Uterus (tissue), 4 donors: ENCODE measurements around the gene SKI. TPM values are rescaled to one million over a fixed set of nuclear protein-coding genes. Genes with fewer than 3 reads are reported as not detected.

Source experiments
- DNase-seq, 2 donors: peaks; one replicate each; pipeline ENCODE4 v3.0.0-alpha.2; 2019 to 2020
- H3K27ac ChIP-seq, 2 donors: fragments of 200-600 bp; sonication (generic); 1 replicate in 1 of 2; 2 replicates in 1 of 2; pipeline ENCODE4 v1.5.1; 2016 to 2018
- H3K27me3 ChIP-seq, 2 donors: fragments of 200-600 bp; sonication (generic); one replicate each; pipeline ENCODE4 v1.5.1; 2018 to 2019; ENCODE audit warnings: control low read depth in 1 of 2
- H3K36me3 ChIP-seq, 2 donors: fragments of 200-600 bp; sonication (generic); one replicate each; pipeline ENCODE4 v1.5.1; 2019; ENCODE audit warnings: control low read depth in 1 of 2
- H3K4me1 ChIP-seq, 2 donors: fragments of 200-600 bp; sonication (generic); one replicate each; pipeline ENCODE4 v1.5.1; 2018 to 2019; ENCODE audit warnings: control low read depth in 1 of 2
- H3K4me3 ChIP-seq, 2 donors: fragments of 200-600 bp; sonication (generic); 1 replicate in 1 of 2; 2 replicates in 1 of 2; pipeline ENCODE4 v1.5.1; 2018 to 2019; ENCODE audit warnings: mild to moderate bottlenecking in 1 of 2
- H3K9me3 ChIP-seq, 2 donors: fragments of 200-600 bp; sonication (generic); one replicate each; pipeline ENCODE4 v1.5.1; 2019; ENCODE audit warnings: control low read depth in 1 of 2
- CTCF ChIP-seq, 4 experiments: fragments of 200-600 bp in 2 of 4; fragments of 450-650 bp in 2 of 4; sonication (generic) in 2 of 4; IDR thresholded peaks; one replicate each; pipeline ENCODE4 v1.5.1; 2016 to 2019; ENCODE audit warnings: antibody characterized with exemption in 4 of 4, mild to moderate bottlenecking in 2 of 4, moderate library complexity in 1 of 4
- POLR2A ChIP-seq, 2 donors: fragments of 450-650 bp; IDR thresholded peaks; one replicate each; pipeline ENCODE4 v1.6.1; 2016; ENCODE audit warnings: antibody characterized with exemption in 2 of 2, mild to moderate bottlenecking in 1 of 2, moderate library complexity in 1 of 2
- intact Hi-C: fragments of 100-400 bp; cut with DNase I; formaldehyde crosslinking; loops from one replicate; pipeline ENCODE4 v1.15.1; 2023; ENCODE audit warnings: low total_unique reads
- total RNA-seq, 4 donors: library from RNA; depleted of rRNA in 3 of 4; stranded (reverse); fragments of >200 nt in 3 of 4; gene quantifications; one replicate each; pipeline versions ENCODE4 v1.1.0 to v1.2.4, GENCODE V29; 2014 to 2023
- donor health status: DM: yes; HTN: yes; CAD: no.

The SKI gene
- total RNA-seq, 4 donors from 2014 or later = 22.8 to 148 (median 34.9) TPM

GRCh38 chr1:2202008-2202575 is 26.0 kb upstream of the SKI start:
- intact Hi-C loops = no loop called here
- H3K36me3 ChIP-seq = no peaks in the 10 kb centered on the region
- no peak overlapping the region for H3K27ac ChIP-seq
- no peaks in the 10 kb centered on the region for H3K27me3 ChIP-seq
- no peak for DNase-seq
- TF ChIP-seq POLR2A (IDR thresholded peaks at IDR 0.05) = no peak
- no peak for TF ChIP-seq CTCF (IDR thresholded peaks at IDR 0.05)
- no peak overlapping the region for H3K4me3 ChIP-seq
- H3K9me3 ChIP-seq = no peaks in the 10 kb centered on the region
- peaks cover 4 to 29% of the 10 kb centered on the region in 2 donors for H3K4me1 ChIP-seq

- peaks cover 4 to 36% of the 10 kb centered on the region in 2 donors for H3K4me1 ChIP-seq
- H3K36me3 ChIP-seq = no peaks in the 10 kb centered on the region
- intact Hi-C loops = no loop called here
- no peak overlapping the region for H3K4me3 ChIP-seq
- no peaks in the 10 kb centered on the region for H3K27me3 ChIP-seq
- DNase-seq = no peak
- peak overlapping the region; percentile 91 to 95 for H3K27ac ChIP-seq
- TF ChIP-seq POLR2A (IDR thresholded peaks at IDR 0.05) = no peak
- no peak for TF ChIP-seq CTCF (IDR thresholded peaks at IDR 0.05)
- no peaks in the 10 kb centered on the region for H3K9me3 ChIP-seq
Measured at GRCh38 chr1:2202843-2203601, 25.1 kb upstream of the SKI start.

DNA sequence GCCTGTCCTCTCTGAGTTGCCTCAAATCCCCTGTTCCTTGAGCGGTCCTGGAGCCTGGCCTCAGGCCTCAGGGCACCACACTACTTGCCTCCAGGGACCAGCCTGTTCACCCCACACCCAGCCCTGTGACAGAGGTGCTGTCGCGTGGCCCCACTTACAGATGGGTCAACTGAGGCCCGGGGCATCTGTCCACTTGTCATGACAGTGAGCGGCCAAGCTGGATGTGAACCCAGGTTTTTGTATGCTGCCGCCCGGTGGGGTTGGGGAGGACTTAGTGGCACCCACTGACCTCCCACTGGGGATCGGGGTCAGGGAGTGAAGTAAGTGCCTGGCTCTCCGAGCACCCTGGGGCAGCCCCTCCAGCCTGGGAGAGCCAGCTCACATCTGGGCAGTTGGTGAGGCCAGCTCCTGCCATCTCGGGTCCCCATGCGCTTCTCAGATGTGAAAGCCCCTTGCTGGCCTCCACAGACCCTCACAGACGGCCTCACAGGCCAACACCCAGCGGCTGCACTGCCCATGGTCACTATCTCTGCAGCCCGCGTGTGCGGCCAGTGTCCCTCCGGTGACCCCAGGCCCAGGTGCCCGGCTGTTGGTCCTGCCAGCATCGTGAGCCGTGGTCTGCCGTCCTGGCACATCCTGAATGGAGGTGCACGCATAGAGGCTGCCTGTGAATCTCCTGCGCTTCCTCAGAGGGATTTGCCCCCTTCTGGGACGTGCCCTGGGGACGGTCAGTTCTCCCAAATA is 24.3 kb upstream of the SKI start:
- H3K9me3 ChIP-seq = no peaks in the 10 kb centered on the region
- H3K27ac ChIP-seq = peak overlapping the region; percentile 91 to 95
- DNase-seq = peak in 1 of 2 donors; percentile 60
- TF ChIP-seq CTCF (IDR thresholded peaks at IDR 0.05) (no peak), POLR2A (IDR thresholded peaks at IDR 0.05) (no peak)
- no peaks in the 10 kb centered on the region for H3K36me3 ChIP-seq
- no peaks in the 10 kb centered on the region for H3K27me3 ChIP-seq
- intact Hi-C loops = no loop called here
- H3K4me3 ChIP-seq = peak overlapping the region; percentile 46 to 51
- H3K4me1 ChIP-seq = peaks cover 4 to 44% of the 10 kb centered on the region in 2 donors

GRCh38 chr1:2204415-2205190 is 23.5 kb upstream of the SKI start:
- intact Hi-C loops = no loop called here
- Histone ChIP-seq H3K4me1 (peaks cover 4 to 47% of the 10 kb centered on the region in 2 donors), H3K4me3 (peak overlapping the region; percentile 46 to 51), H3K9me3 (no peaks in the 10 kb centered on the region), H3K27ac (peak overlapping the region; percentile 91 to 95), H3K27me3 (no peaks in the 10 kb centered on the region), H3K36me3 (no peaks in the 10 kb centered on the region)
- no peak for TF ChIP-seq CTCF (IDR thresholded peaks at IDR 0.05)
- TF ChIP-seq POLR2A (IDR thresholded peaks at IDR 0.05) = peak; percentile 67
- DNase-seq = peak; percentile 86 to 90
